Measurements from ENCODE around the gene LCE3E. TPM values are rescaled to one million over a fixed set of nuclear protein-coding genes. Genes with fewer than 3 reads are reported as not detected.

LCE3E gene
- polyA plus RNA-seq, 3 donors: not detected

GRCh38 chr1:152516082-152516481 lies 50.5 kb downstream of the LCE3E start:
- H3K4me1 Mint-ChIP-seq: peaks cover 4% of the 10 kb centered on the region
- no peak overlapping the region for H3K27ac Mint-ChIP-seq
- Histone ChIP-seq H2AFZ (ENCODE audit: insufficient read depth, low read depth, low read length, poor library complexity, severe bottlenecking) (peak overlapping the region; percentile 37), H3K9me3 (replicated peaks in 1 of 2; ENCODE audit: control insufficient read depth in 1 of 2, insufficient read depth in 1 of 2, low read length in 2 of 2) (peaks cover 0 to 19% of the 10 kb centered on the region in 2 donors), H3K4me2 (replicated peaks; ENCODE audit: extremely low read depth, low read length, poor library complexity, severe bottlenecking) (no peak overlapping the region), H3K79me2 (ENCODE audit: insufficient read depth, low read length) (no peaks in the 10 kb centered on the region), H4K20me1 (ENCODE audit: insufficient read depth, low read length) (no peaks in the 10 kb centered on the region), H3K9ac (ENCODE audit: insufficient read depth, low read length, poor library complexity, severe bottlenecking) (no peak overlapping the region), H3K27me3 (ENCODE audit: control insufficient read depth in 2 of 2, insufficient read depth in 2 of 2, low read length in 2 of 2) (peaks cover 44 to 58% of the 10 kb centered on the region in 2 donors), H3K27ac (ENCODE audit: low read depth in 1 of 2, low read length in 2 of 2) (no peak overlapping the region), H3K36me3 (replicated peaks in 1 of 2; ENCODE audit: control insufficient read depth in 1 of 2, insufficient read depth in 2 of 2, low read length in 2 of 2) (no peaks in the 10 kb centered on the region), H3K4me1 (ENCODE audit: control insufficient read depth in 1 of 2, insufficient read depth in 2 of 2, low read length in 2 of 2) (peaks cover 13 to 19% of the 10 kb centered on the region in 2 donors), H3K4me3 (replicated peaks in 1 of 3; ENCODE audit: low read depth in 2 of 3, low read length in 3 of 3) (no peak overlapping the region)
- peaks cover 44 to 57% (median 57%) of the 10 kb centered on the region in 3 donors for H3K27me3 Mint-ChIP-seq (ENCODE audit: low read depth in 3 of 3)
- H3K36me3 Mint-ChIP-seq: no peaks in the 10 kb centered on the region
- no peak for DNase-seq
- peak overlapping the region in 1 of 2 donors; percentile 77 for H3K4me3 Mint-ChIP-seq
- WGBS (ENCODE audit: insufficient coverage): 90% methylated on average over 2 of the region's 7 CpGs
- intact Hi-C loops (cut with micrococcal nuclease): no loop called here
- TF ChIP-seq, protein P1, sequence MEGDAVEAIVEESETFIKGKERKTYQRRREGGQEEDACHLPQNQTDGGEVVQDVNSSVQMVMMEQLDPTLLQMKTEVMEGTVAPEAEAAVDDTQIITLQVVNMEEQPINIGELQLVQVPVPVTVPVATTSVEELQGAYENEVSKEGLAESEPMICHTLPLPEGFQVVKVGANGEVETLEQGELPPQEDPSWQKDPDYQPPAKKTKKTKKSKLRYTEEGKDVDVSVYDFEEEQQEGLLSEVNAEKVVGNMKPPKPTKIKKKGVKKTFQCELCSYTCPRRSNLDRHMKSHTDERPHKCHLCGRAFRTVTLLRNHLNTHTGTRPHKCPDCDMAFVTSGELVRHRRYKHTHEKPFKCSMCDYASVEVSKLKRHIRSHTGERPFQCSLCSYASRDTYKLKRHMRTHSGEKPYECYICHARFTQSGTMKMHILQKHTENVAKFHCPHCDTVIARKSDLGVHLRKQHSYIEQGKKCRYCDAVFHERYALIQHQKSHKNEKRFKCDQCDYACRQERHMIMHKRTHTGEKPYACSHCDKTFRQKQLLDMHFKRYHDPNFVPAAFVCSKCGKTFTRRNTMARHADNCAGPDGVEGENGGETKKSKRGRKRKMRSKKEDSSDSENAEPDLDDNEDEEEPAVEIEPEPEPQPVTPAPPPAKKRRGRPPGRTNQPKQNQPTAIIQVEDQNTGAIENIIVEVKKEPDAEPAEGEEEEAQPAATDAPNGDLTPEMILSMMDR (IDR thresholded peaks at IDR 0.05): no peak
- peaks cover 0 to 4% (median 0%) of the 10 kb centered on the region in 7 donors for H3K9me3 Mint-ChIP-seq

Small RNAs within 50 kb of the gene (small RNA-seq; reads per million reads assigned to genes)
- not detected for gene LCE3B (ENCODE audit: insufficient read length, low read depth)

Other genes starting within 250 kb of the LCE3E start
- gene FLG, start 241.5 kb downstream of the LCE3E start, polyA plus RNA-seq: not detected
- gene FLG2, start 206.8 kb downstream of the LCE3E start, polyA plus RNA-seq: not detected
- not detected for gene CRNN, start 152.5 kb downstream of the LCE3E start, polyA plus RNA-seq
- gene LCE5A, start 56.0 kb downstream of the LCE3E start, polyA plus RNA-seq: not detected
- not detected for gene CRCT1, start 52.3 kb downstream of the LCE3E start, polyA plus RNA-seq
- not detected for gene LCE3D, start 13.7 kb upstream of the LCE3E start, polyA plus RNA-seq
- not detected for gene LCE3C, start 33.5 kb upstream of the LCE3E start, polyA plus RNA-seq
- not detected for gene LCE3B, start 47.0 kb upstream of the LCE3E start, polyA plus RNA-seq
- not detected for gene LCE3A, start 56.3 kb upstream of the LCE3E start, polyA plus RNA-seq
- not detected for gene LCE2D, start 96.6 kb upstream of the LCE3E start, polyA plus RNA-seq
- not detected for gene LCE2C, start 108.5 kb upstream of the LCE3E start, polyA plus RNA-seq
- not detected for gene LCE2B, start 119.3 kb upstream of the LCE3E start, polyA plus RNA-seq
- gene LCE2A, start 131.6 kb upstream of the LCE3E start, polyA plus RNA-seq: not detected
- gene LCE4A, start 141.4 kb upstream of the LCE3E start, polyA plus RNA-seq: not detected
- not detected for gene KPRP, start 191.2 kb upstream of the LCE3E start, polyA plus RNA-seq
- not detected for gene LCE1F, start 208.4 kb upstream of the LCE3E start, polyA plus RNA-seq
- not detected for gene LCE1E, start 219.5 kb upstream of the LCE3E start, polyA plus RNA-seq
- gene LCE1D, start 229.9 kb upstream of the LCE3E start, polyA plus RNA-seq: not detected
- gene LCE1C, start 239.9 kb upstream of the LCE3E start, polyA plus RNA-seq: not detected
- not detected for gene LCE1B, start 245.2 kb upstream of the LCE3E start, polyA plus RNA-seq